WTC11 (cell line): ENCODE measurements around the gene MINDY4B. TPM values are rescaled to one million over a fixed set of nuclear protein-coding genes. Genes with fewer than 3 reads are reported as not detected.

Source experiments
- ATAC-seq: fragments of 200-7000 bp; cut with Tn5 transposase; 2 replicates; pipeline ENCODE4 v1.10.0; 2021; ENCODE audit warnings: mild to moderate bottlenecking, moderate library complexity
- CTCF ChIA-PET: fragments of 300-600 bp; sonication (Branson Sonifier 250); formaldehyde crosslinking; loops from one replicate; lab custom pipeline; 2021; ENCODE audit warnings: antibody characterized with exemption; lab: Charles Lee
- POLR2A ChIA-PET: fragments of 350-600 bp; sonication (Branson Sonifier 250); formaldehyde crosslinking; loops from one replicate; lab custom pipeline; 2021; ENCODE audit warnings: antibody characterized with exemption; lab: Charles Lee
- DNase-seq: peaks from one replicate; pipeline ENCODE4 v3.0.0; 2021; ENCODE audit warnings: low spot score
- H3K27ac Mint-ChIP-seq: 2 replicates; pipeline ENCODE4 v1.8.0; 2021; ENCODE audit warnings: mixed read lengths
- H3K27me3 Mint-ChIP-seq: 2 replicates; pipeline ENCODE4 v1.8.0; 2021; ENCODE audit warnings: low read depth, mild to moderate bottlenecking, moderate library complexity, mixed read lengths
- H3K36me3 Mint-ChIP-seq: 2 replicates; pipeline ENCODE4 v1.8.0; 2021; ENCODE audit warnings: mixed read lengths
- H3K4me1 Mint-ChIP-seq: 2 replicates; pipeline ENCODE4 v1.8.0; 2022; ENCODE audit warnings: mixed read lengths
- H3K4me3 Mint-ChIP-seq: 2 replicates; pipeline ENCODE4 v1.8.0; 2021; ENCODE audit warnings: mild to moderate bottlenecking, moderate library complexity, mixed read lengths
- H3K9me3 Mint-ChIP-seq: 2 replicates; pipeline ENCODE4 v1.8.0; 2021; ENCODE audit warnings: mixed read lengths
- ATF6 ChIP-seq: sonication (generic); formaldehyde crosslinking; IDR thresholded peaks from 2 replicates; pipeline ENCODE4 v1.8.1; 2023; ENCODE audit warnings: mild to moderate bottlenecking, missing genetic modification reagents
- CREB1 ChIP-seq: sonication (generic); formaldehyde crosslinking; IDR thresholded peaks from 2 replicates; pipeline ENCODE4 v1.8.0; 2023; ENCODE audit warnings: mild to moderate bottlenecking, missing genetic modification reagents
- CREM ChIP-seq: sonication (generic); formaldehyde crosslinking; IDR thresholded peaks from 2 replicates; pipeline ENCODE4 v1.8.1; 2022; ENCODE audit warnings: mild to moderate bottlenecking, missing genetic modification reagents, moderate library complexity
- E2F5 ChIP-seq: sonication (generic); formaldehyde crosslinking; IDR thresholded peaks from 2 replicates; pipeline ENCODE4 v1.8.1; 2022; ENCODE audit warnings: mild to moderate bottlenecking, moderate library complexity, missing genetic modification reagents
- ETV6 ChIP-seq: sonication (generic); formaldehyde crosslinking; IDR thresholded peaks from 2 replicates; pipeline ENCODE4 v1.8.1; 2022; ENCODE audit warnings: mild to moderate bottlenecking, missing genetic modification reagents
- FOXP1 ChIP-seq: sonication (generic); formaldehyde crosslinking; IDR thresholded peaks from 2 replicates; pipeline ENCODE4 v1.8.0; 2022; ENCODE audit warnings: missing genetic modification reagents, mild to moderate bottlenecking, moderate library complexity, borderline replicate concordance
- FOXP4 ChIP-seq: sonication (generic); formaldehyde crosslinking; IDR thresholded peaks from 2 replicates; pipeline ENCODE4 v1.8.0; 2022; ENCODE audit warnings: mild to moderate bottlenecking, missing genetic modification reagents
- GTF2I ChIP-seq: fragments of 250-450 bp; sonication (Bioruptor Pico); conservative IDR thresholded peaks from 2 replicates; pipeline ENCODE4 v1.4.0; 2021; ENCODE audit warnings: mild to moderate bottlenecking
- JAZF1 ChIP-seq: fragments of 250-450 bp; sonication (Bioruptor Pico); IDR thresholded peaks from 2 replicates; pipeline ENCODE4 v1.9.0; 2021; ENCODE audit warnings: moderate library complexity, mild to moderate bottlenecking, inconsistent platforms
- MLX ChIP-seq: sonication (generic); formaldehyde crosslinking; IDR thresholded peaks from 2 replicates; pipeline ENCODE4 v1.8.1; 2023; ENCODE audit warnings: mild to moderate bottlenecking, missing genetic modification reagents, moderate library complexity
- PRRX2 ChIP-seq: fragments of 250-450 bp; sonication (Bioruptor Pico); IDR thresholded peaks from 2 replicates; pipeline ENCODE4 v1.8.0; 2021; ENCODE audit warnings: mild to moderate bottlenecking
- SMAD4 ChIP-seq: sonication (generic); formaldehyde crosslinking; IDR thresholded peaks from 2 replicates; pipeline ENCODE4 v1.8.0; 2022; ENCODE audit warnings: mild to moderate bottlenecking, missing genetic modification reagents
- TEAD4 ChIP-seq: sonication (generic); formaldehyde crosslinking; IDR thresholded peaks from 2 replicates; pipeline ENCODE4 v1.8.0; 2022; ENCODE audit warnings: mild to moderate bottlenecking, missing genetic modification reagents
- ZNF219 ChIP-seq: sonication (generic); formaldehyde crosslinking; IDR thresholded peaks from 2 replicates; pipeline ENCODE4 v1.8.0; 2023; ENCODE audit warnings: missing genetic modification reagents, mild to moderate bottlenecking, borderline replicate concordance
- ZNF416 ChIP-seq: fragments of 250-450 bp; sonication (Bioruptor Pico); IDR thresholded peaks from 2 replicates; pipeline ENCODE4 v1.9.0; 2021; ENCODE audit warnings: mild to moderate bottlenecking, inconsistent platforms
- ZNF423 ChIP-seq: fragments of 250-450 bp; sonication (Bioruptor Pico); IDR thresholded peaks from 2 replicates; pipeline ENCODE4 v2.1.2; 2022; ENCODE audit warnings: mild to moderate bottlenecking, moderate library complexity
- ZNF532 ChIP-seq: fragments of 250-450 bp; sonication (Bioruptor Pico); IDR thresholded peaks from 2 replicates; pipeline ENCODE4 v1.9.0; 2021; ENCODE audit warnings: mild to moderate bottlenecking, borderline replicate concordance
- total RNA-seq: library from RNA; stranded (reverse); gene quantifications from 3 replicates; pipeline ENCODE4 v1.2.3, GENCODE V29; 2021
- TF ChIP-seq, protein P1 (sequence below): sonication (generic); formaldehyde crosslinking; conservative IDR thresholded peaks from 2 replicates; pipeline ENCODE4 v1.8.1; 2022; ENCODE audit warnings: mild to moderate bottlenecking, missing genetic modification reagents
- TF ChIP-seq, protein P2 (sequence below): fragments of 250-450 bp; sonication (Bioruptor Pico); IDR thresholded peaks from 2 replicates; pipeline ENCODE4 v1.8.0; 2021; ENCODE audit warnings: mild to moderate bottlenecking
- TF ChIP-seq, protein P3 (sequence below): sonication (generic); formaldehyde crosslinking; IDR thresholded peaks from 2 replicates; pipeline ENCODE4 v1.8.1; 2022; ENCODE audit warnings: low read depth, missing genetic modification reagents, borderline replicate concordance

The MINDY4B gene
- total RNA-seq, 1 experiment from 2014 or later, result not detected

DNA sequence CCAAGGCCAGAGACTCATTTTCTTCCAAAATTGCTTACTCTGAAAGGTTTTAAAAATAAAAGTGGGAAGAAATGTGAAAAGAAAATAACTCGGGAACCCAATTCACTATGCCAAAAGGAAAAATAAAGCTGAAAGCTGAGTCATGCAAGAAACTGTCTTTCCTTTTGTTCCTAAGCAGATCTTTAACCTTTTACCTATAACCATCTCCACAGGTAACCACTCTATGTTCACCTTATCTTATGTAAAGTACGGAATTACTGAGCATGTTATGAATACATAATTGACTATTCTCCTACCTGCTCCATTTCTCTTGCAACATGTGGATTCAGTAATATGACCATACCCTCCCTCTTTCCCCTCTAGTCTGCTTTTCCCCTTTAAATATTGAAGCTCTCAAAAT is 62.0 kb downstream of the MINDY4B start (continued):
- TF ChIP-seq FOXP4, result no peak

DNA sequence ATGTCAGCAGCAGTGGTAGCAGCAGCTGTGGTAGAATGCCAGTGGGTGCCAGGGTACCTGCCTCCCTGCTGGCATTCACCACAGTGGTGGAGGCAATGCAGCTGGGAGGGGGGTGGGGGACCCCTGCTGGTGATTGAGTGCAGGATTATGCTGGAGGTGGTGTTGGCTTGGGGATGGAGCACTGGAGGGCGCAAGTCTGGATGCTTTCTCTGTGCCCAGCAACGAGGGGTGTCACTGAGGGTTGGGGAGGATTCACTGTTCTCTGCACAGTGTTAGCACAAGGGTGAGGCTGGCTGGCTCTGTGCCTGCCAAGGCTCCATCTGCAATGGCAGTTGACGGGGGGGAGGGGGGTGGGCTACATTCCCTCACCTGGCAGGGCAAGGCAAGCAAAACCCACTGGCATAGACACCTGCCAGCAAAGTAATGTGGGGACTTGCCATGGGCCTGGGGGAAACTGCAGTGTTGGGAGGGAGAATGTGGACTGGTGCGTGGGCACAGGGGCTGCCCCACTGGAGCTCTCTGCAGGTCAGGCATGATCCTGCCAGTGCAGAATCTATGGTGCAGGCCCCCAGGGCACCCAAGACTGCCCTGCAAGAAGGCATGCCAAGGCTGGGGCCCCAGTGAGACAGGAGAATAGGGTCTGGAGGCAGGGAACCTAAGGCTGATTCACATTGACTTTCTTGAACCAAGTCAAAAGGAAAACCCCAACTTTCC is 64.3 kb downstream of the MINDY4B start:
- no peaks in the 10 kb centered on the region for H3K36me3 Mint-ChIP-seq
- no peak overlapping the region for H3K27ac Mint-ChIP-seq
- ATAC-seq, result peak; percentile 34; the same call in 1 of the 2 replicates
- CTCF ChIA-PET, result interaction anchor here (0.6 to 2.1 kb wide), 3 partner anchors 53 to 921 kb away, joined by 5 to 7 read pairs (median 6); no protein-coding TSS in a partner anchor
- peaks cover 26% of the 10 kb centered on the region for H3K4me1 Mint-ChIP-seq
- peaks cover 5% of the 10 kb centered on the region for H3K9me3 Mint-ChIP-seq
- no peak for DNase-seq
- H3K4me3 Mint-ChIP-seq, result no peak overlapping the region
- TF ChIP-seq E2F5 (no peak), ETV6 (no peak), MLX (no peak), ZNF423 (CRISPR knock-in tag) (0 out of 2 replicates have a peak, but pooled peaks have one; percentile 8), ATF6 (CRISPR knock-in tag) (no peak)
- TF ChIP-seq, protein P1, sequence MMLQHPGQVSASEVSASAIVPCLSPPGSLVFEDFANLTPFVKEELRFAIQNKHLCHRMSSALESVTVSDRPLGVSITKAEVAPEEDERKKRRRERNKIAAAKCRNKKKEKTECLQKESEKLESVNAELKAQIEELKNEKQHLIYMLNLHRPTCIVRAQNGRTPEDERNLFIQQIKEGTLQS (CRISPR knock-in tag), result no peak
- TF ChIP-seq, protein P2, sequence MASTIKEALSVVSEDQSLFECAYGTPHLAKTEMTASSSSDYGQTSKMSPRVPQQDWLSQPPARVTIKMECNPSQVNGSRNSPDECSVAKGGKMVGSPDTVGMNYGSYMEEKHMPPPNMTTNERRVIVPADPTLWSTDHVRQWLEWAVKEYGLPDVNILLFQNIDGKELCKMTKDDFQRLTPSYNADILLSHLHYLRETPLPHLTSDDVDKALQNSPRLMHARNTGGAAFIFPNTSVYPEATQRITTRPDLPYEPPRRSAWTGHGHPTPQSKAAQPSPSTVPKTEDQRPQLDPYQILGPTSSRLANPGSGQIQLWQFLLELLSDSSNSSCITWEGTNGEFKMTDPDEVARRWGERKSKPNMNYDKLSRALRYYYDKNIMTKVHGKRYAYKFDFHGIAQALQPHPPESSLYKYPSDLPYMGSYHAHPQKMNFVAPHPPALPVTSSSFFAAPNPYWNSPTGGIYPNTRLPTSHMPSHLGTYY (CRISPR knock-in tag), result no peak
- TF ChIP-seq, protein P3, sequence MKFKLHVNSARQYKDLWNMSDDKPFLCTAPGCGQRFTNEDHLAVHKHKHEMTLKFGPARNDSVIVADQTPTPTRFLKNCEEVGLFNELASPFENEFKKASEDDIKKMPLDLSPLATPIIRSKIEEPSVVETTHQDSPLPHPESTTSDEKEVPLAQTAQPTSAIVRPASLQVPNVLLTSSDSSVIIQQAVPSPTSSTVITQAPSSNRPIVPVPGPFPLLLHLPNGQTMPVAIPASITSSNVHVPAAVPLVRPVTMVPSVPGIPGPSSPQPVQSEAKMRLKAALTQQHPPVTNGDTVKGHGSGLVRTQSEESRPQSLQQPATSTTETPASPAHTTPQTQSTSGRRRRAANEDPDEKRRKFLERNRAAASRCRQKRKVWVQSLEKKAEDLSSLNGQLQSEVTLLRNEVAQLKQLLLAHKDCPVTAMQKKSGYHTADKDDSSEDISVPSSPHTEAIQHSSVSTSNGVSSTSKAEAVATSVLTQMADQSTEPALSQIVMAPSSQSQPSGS, result no peak
- peaks cover 76% of the 10 kb centered on the region for H3K27me3 Mint-ChIP-seq
- POLR2A ChIA-PET, result no interaction called here

GRCh38 chr3:150830745-150831144 is 74.5 kb downstream of the MINDY4B start:
- H3K4me1 Mint-ChIP-seq, result peaks cover 10% of the 10 kb centered on the region
- POLR2A ChIA-PET, result no interaction called here
- TF ChIP-seq CREB1 (CRISPR knock-in tag) (no peak), PRRX2 (CRISPR knock-in tag) (no peak), CREM (CRISPR knock-in tag) (no peak), FOXP1 (CRISPR knock-in tag) (no peak), GTF2I (CRISPR knock-in tag) (no peak), ZNF532 (CRISPR knock-in tag) (no peak), SMAD4 (CRISPR knock-in tag) (no peak), ZNF423 (CRISPR knock-in tag) (no peak), TEAD4 (CRISPR knock-in tag) (no peak), JAZF1 (CRISPR knock-in tag) (no peak), ZNF219 (CRISPR knock-in tag) (no peak), ZNF416 (CRISPR knock-in tag) (no peak)
- TF ChIP-seq, all 79 proteins: peak for 0
- Mint-ChIP-seq H3K27ac (no peak overlapping the region), H3K9me3 (no peaks in the 10 kb centered on the region), H3K4me3 (no peak overlapping the region), H3K36me3 (no peaks in the 10 kb centered on the region), H3K27me3 (peaks cover 35% of the 10 kb centered on the region)
- no peak for DNase-seq
- CTCF ChIA-PET, result interaction anchor here (1.9 to 3.1 kb wide), 3 partner anchors 27 to 43 kb away, joined by 5 to 22 read pairs (median 12); no protein-coding TSS in a partner anchor
- ATAC-seq, result no peak
